DOHH2 (cell line): ENCODE measurements around the gene CSNK2A1.

Experiments used
- CTCF ChIP-seq: fragments of 200-600 bp; sonication (generic); IDR thresholded peaks from one replicate; pipeline ENCODE4 v1.5.1; 2014; ENCODE audit warnings: antibody characterized with exemption, mild to moderate bottlenecking, low read depth, low read length; ENCODE audit not compliant: poor library complexity, severe bottlenecking
- EZH2phosphoT487 ChIP-seq: fragments of 200-600 bp; sonication (generic); IDR thresholded peaks from 2 replicates; pipeline ENCODE4 v1.6.1; 2017; ENCODE audit warnings: borderline replicate concordance, mild to moderate bottlenecking, antibody characterized with exemption, low read length, moderate library complexity, mixed read lengths

DNA sequence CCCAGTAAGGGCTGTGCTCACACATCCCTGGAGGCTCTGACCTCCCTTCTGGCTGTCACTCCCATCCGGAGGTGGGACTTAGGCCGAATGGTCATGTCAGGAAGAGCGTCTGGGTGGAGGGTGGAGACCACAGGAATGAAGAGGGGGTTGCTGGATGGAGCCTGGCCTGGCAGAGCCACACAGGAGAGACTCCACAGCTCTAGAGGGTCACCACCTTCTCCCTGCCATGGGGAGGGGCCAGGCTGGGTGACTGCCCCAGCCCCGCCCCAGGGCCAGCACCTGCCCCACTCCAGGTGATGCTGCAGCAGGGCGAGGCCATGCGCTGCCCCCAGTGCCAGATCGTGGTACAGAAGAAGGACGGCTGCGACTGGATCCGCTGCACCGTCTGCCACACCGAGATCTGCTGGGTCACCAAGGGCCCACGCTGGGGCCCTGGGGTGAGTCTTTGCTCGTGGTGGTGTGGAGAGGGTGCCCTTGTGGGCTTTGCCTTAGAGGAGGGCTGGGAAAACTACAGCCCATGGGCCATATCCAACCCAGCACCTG lies 114.9 kb downstream of the CSNK2A1 start:
- TF ChIP-seq CTCF (no peak), EZH2phosphoT487 (no peak)
